Hepatocyte (in vitro differentiated cells): ENCODE data around the gene ITPKB. TPM values are rescaled to one million over a fixed set of nuclear protein-coding genes. Genes with fewer than 3 reads are reported as not detected.

ENCODE experiments used
- DNase-seq: peaks from one replicate; pipeline ENCODE4 v3.0.0-alpha.2; 2016; ENCODE audit warnings: low spot score
- H2AFZ ChIP-seq: fragments of 200-600 bp; sonication (generic); 2 replicates; pipeline ENCODE4 v1.6.0; 2016; ENCODE audit warnings: antibody characterized with exemption, mild to moderate bottlenecking
- H3K27ac ChIP-seq: fragments of 200-600 bp; sonication (generic); 2 replicates; pipeline ENCODE4 v1.5.1; 2016; ENCODE audit warnings: mild to moderate bottlenecking
- H3K27me3 ChIP-seq: fragments of 200-600 bp; sonication (generic); 2 replicates; pipeline ENCODE4 v1.6.1; 2016
- H3K36me3 ChIP-seq: fragments of 200-600 bp; sonication (generic); replicated peaks from 2 replicates; pipeline ENCODE4 v1.5.1; 2016; ENCODE audit warnings: low read depth; ENCODE audit not compliant: insufficient read depth
- H3K4me1 ChIP-seq: fragments of 200-600 bp; sonication (generic); 2 replicates; pipeline ENCODE4 v1.5.1; 2016; ENCODE audit warnings: mild to moderate bottlenecking, moderate library complexity; ENCODE audit not compliant: insufficient read depth
- H3K4me2 ChIP-seq: fragments of 200-600 bp; sonication (generic); 2 replicates; pipeline ENCODE4 v1.6.0; 2016
- H3K4me3 ChIP-seq: fragments of 200-600 bp; sonication (generic); 2 replicates; pipeline ENCODE4 v1.5.1; 2016; ENCODE audit warnings: mild to moderate bottlenecking
- H3K79me2 ChIP-seq: fragments of 200-600 bp; sonication (generic); 2 replicates; pipeline ENCODE4 v1.6.0; 2017; ENCODE audit warnings: mild to moderate bottlenecking
- H3K9me2 ChIP-seq: fragments of 200-600 bp; sonication (generic); replicated peaks from 2 replicates; pipeline ENCODE4 v1.6.0; 2017; ENCODE audit warnings: mild to moderate bottlenecking; ENCODE audit not compliant: insufficient read depth
- H3K9me3 ChIP-seq: fragments of 200-600 bp; sonication (generic); 2 replicates; pipeline ENCODE4 v1.5.1; 2016; ENCODE audit warnings: low read depth, mild to moderate bottlenecking
- H4K20me1 ChIP-seq: fragments of 200-600 bp; sonication (generic); 2 replicates; pipeline ENCODE4 v1.6.0; 2016; ENCODE audit warnings: mild to moderate bottlenecking; ENCODE audit not compliant: insufficient read depth, poor library complexity, severe bottlenecking
- CTCF ChIP-seq: fragments of 200-600 bp; sonication (generic); IDR thresholded peaks from 2 replicates; pipeline ENCODE4 v1.5.1; 2016; ENCODE audit warnings: antibody characterized with exemption, mild to moderate bottlenecking; ENCODE audit not compliant: poor library complexity
- EZH2 ChIP-seq: fragments of 200-600 bp; sonication (generic); IDR thresholded peaks from 2 replicates; pipeline ENCODE4 v1.6.1; 2016; ENCODE audit warnings: antibody characterized with exemption, mild to moderate bottlenecking, borderline replicate concordance
- EZH2phosphoT487 ChIP-seq: fragments of 200-600 bp; sonication (generic); IDR thresholded peaks from one replicate; pipeline ENCODE4 v1.6.1; 2018; ENCODE audit warnings: antibody characterized with exemption, mild to moderate bottlenecking, low read depth, moderate library complexity; ENCODE audit not compliant: unreplicated experiment, severe bottlenecking
- WGBS: methylation state at CpG from one replicate; pipeline ENCODE4 v1.1.6; 2016; ENCODE audit warnings: low lambda C conversion rate; ENCODE audit errors: missing lambda C conversion rate; 5-methylcytosine and 5-hydroxymethylcytosine counted together
- polyA plus RNA-seq: library from polyadenylated mRNA; unstranded; fragments of >200 nt; fragmentation: Nextera tagmentation; extraction: Ambion mirVana; gene quantifications from 2 replicates; pipeline ENCODE4 v1.2.1, GENCODE V29; 2016
- total RNA-seq: library from RNA; depleted of rRNA; stranded (reverse); fragments of >200 nt; gene quantifications from 2 replicates; pipeline ENCODE4 v1.2.3, GENCODE V29; 2014

The ITPKB gene
- total RNA-seq, result 9.4 and 11.0 TPM in 2 replicates
- 7.4 and 13.8 TPM in 2 replicates for polyA plus RNA-seq

GRCh38 chr1:226738995-226739695 is at the start of gene ITPKB:
ITPKB (minus strand) TSS chr1:226739282; CDS start chr1:226737458, 1,824 bp downstream.
- H3K4me2 ChIP-seq, result peak within 1 kb of the TSS; percentile 94
- peak within 1 kb of the TSS; percentile 42 for H2AFZ ChIP-seq
- 3% methylated on average over 21 of the region's 23 CpGs for WGBS

GRCh38 chr1:226787638-226788037 is 48.6 kb upstream of the ITPKB start:
- DNase-seq, result no peak
- Histone ChIP-seq H4K20me1 (no peaks in the 10 kb centered on the region), H2AFZ (no peak overlapping the region), H3K4me2 (no peak overlapping the region), H3K4me3 (no peak overlapping the region), H3K27ac (no peak overlapping the region), H3K9me2 (no peaks in the 10 kb centered on the region), H3K27me3 (no peaks in the 10 kb centered on the region), H3K36me3 (no peaks in the 10 kb centered on the region), H3K9me3 (no peaks in the 10 kb centered on the region), H3K79me2 (no peaks in the 10 kb centered on the region), H3K4me1 (no peaks in the 10 kb centered on the region)
- no peak for TF ChIP-seq EZH2phosphoT487
- TF ChIP-seq CTCF, result no peak
- TF ChIP-seq EZH2, result no peak
- WGBS, result 57% methylated on average over 7 of the region's 7 CpGs

More at GRCh38 chr1:226738995-226739695, at the start of gene ITPKB:
- no peaks in the 10 kb centered on the region for H3K9me2 ChIP-seq
- peaks cover 30% of the 10 kb centered on the region for H3K79me2 ChIP-seq
- TF ChIP-seq CTCF (no peak), EZH2 (no peak)
- peak; percentile 72 for DNase-seq
- H4K20me1 ChIP-seq, result peaks cover 13% of the 10 kb centered on the region
- H3K9me3 ChIP-seq, result no peaks in the 10 kb centered on the region
- H3K36me3 ChIP-seq, result no peaks in the 10 kb centered on the region
- peak within 1 kb of the TSS; percentile 46 for H3K4me3 ChIP-seq
- peaks cover 5% of the 10 kb centered on the region for H3K27me3 ChIP-seq
- H3K27ac ChIP-seq, result peak within 1 kb of the TSS; percentile 82
- H3K4me1 ChIP-seq, result peaks cover 14% of the 10 kb centered on the region

- H3K27me3 ChIP-seq, result no peaks in the 10 kb centered on the region
- WGBS, result 58% methylated on average over 2 of the region's 2 CpGs
- H4K20me1 ChIP-seq, result no peaks in the 10 kb centered on the region
- no peak overlapping the region for H3K4me3 ChIP-seq
- H2AFZ ChIP-seq, result no peak overlapping the region
- no peak overlapping the region for H3K27ac ChIP-seq
- H3K9me2 ChIP-seq, result no peaks in the 10 kb centered on the region
- no peaks in the 10 kb centered on the region for H3K36me3 ChIP-seq
- no peaks in the 10 kb centered on the region for H3K9me3 ChIP-seq
- H3K79me2 ChIP-seq, result no peaks in the 10 kb centered on the region
- no peak overlapping the region for H3K4me2 ChIP-seq
- DNase-seq, result no peak
- TF ChIP-seq EZH2phosphoT487, result no peak
- no peak for TF ChIP-seq EZH2
- no peak for TF ChIP-seq CTCF
- H3K4me1 ChIP-seq, result no peaks in the 10 kb centered on the region
These were observed 48.0 kb upstream of the ITPKB start for GRCh38 chr1:226787071-226787470.
